GM10266 (cell line): Measurements from ENCODE around the gene TRPV5.
"Not testable (repeated sequence)": the region's sequence is repeated elsewhere in the genome, so short reads cannot be mapped to it uniquely, and the experiment has no call there.

Experiments
- DNase-seq: peaks from one replicate; pipeline ENCODE4 v3.0.0; 2012; ENCODE audit errors: extremely low spot score
- TF ChIP-seq, protein P1 (sequence below): IDR thresholded peaks from 2 replicates; pipeline ENCODE4 v1.5.1; 2012; ENCODE audit warnings: mild to moderate bottlenecking, low read depth; ENCODE audit not compliant: control insufficient read depth, insufficient read depth; ENCODE audit errors: missing control alignments

Gene TRPV5

DNA sequence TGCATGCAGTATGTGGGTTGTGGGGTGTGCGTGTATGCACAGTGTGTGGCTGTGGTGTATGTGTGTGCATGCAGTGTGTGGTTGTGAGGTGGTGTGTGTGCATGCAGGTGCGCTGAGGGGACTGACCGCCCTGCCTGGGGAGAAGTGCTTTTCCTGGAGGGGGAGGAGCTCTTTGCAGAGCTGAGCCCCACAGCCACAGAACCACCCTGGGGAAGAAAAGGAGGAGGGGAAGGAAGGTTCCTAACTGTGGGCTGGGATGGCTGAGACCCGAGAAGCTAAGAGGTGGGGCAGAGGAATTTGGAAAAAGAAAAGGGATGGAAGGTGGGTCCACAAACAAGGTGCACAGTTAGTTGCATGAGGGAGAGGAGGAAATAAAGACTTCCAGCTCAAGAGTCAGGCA is at the start of gene TRPV5:
Gene TRPV5, minus strand, starts transcription at position 123 of the 400 bp plus-strand sequence. CDS start 287 bp downstream, outside the sequence.
- TF ChIP-seq, protein P1, sequence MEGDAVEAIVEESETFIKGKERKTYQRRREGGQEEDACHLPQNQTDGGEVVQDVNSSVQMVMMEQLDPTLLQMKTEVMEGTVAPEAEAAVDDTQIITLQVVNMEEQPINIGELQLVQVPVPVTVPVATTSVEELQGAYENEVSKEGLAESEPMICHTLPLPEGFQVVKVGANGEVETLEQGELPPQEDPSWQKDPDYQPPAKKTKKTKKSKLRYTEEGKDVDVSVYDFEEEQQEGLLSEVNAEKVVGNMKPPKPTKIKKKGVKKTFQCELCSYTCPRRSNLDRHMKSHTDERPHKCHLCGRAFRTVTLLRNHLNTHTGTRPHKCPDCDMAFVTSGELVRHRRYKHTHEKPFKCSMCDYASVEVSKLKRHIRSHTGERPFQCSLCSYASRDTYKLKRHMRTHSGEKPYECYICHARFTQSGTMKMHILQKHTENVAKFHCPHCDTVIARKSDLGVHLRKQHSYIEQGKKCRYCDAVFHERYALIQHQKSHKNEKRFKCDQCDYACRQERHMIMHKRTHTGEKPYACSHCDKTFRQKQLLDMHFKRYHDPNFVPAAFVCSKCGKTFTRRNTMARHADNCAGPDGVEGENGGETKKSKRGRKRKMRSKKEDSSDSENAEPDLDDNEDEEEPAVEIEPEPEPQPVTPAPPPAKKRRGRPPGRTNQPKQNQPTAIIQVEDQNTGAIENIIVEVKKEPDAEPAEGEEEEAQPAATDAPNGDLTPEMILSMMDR = no peak
- DNase-seq = no peak

DNA sequence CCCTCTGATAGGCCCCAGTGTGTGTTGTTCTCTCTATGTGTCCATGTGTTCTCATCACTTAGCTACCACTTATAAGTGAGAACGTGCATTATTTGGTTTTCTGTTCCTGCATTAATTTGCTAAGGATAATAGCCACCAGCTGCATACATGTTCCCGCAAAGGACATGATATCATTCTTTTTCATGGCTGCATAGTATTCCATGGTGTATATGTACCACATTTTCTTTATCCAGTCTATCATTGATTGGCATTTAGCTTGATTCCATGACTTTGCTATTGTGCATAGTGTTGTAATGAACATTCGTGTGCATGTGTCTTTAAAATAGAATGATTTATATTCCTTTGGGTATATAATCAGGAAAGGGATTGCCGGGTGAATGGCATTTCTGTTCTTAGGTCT is 44.9 kb upstream of the TRPV5 start:
- DNase-seq = not testable (repeated sequence)

DNA sequence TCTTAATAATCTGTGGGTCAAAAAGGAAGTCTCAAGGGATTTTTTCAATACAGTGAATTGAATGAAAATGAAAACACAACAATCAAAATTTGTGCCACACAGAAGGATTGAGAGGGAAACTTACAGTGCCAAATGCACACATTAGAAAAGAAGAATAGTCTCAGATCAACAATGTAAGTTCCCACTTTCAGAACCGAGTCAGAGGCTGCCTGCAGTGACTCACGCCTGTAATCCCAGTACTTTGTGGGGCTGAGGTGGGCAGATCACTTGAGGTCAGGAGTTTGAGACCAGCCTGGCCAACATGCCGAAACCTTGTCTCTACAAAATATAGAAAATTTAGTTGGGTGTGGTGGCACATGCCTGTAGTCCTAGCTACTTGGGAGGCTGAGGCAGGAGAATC is 41.1 kb upstream of the TRPV5 start:
- TF ChIP-seq, protein P1 = no peak
- no peak for DNase-seq

DNA sequence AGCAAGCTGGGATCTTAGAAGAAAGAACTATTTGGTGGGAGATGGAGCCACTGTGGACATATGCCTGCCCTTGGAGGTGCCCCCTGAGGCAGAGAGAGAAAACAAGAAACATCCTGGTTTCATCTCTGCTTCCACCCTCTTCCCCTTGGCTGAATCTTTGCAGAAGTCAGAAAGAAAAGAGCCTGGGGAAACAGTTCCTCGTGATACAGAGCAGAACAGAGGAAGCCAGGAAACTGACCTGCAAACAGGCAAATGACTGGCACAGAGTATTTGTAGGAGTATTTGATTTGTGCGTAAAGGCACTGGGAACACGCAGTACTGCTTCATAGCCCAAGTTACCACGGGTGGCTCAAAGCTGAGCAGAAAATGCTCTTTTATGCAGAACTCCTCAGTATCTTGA is 35.6 kb upstream of the TRPV5 start:
- no peak for DNase-seq
- TF ChIP-seq, protein P1 = no peak

DNA sequence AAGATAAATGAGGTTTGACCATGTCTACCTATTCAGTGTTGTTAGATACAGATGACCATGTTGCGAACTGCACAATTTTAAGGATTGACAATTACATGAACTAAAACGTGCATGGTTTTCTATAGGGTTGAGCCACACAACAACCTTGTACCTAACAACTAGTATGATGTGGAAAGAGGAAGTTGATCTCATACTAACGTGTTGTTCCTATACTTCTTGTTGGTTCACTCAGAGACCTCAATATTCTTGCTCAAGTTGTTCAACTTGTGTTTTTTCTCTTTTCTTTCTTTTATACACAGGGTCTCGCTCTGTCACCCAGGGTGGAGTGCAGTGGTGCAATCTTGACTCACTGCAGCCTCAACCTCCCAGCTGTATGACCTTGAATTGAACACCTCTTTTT is 34.7 kb upstream of the TRPV5 start:
- TF ChIP-seq, protein P1 = no peak
- no peak for DNase-seq

DNA sequence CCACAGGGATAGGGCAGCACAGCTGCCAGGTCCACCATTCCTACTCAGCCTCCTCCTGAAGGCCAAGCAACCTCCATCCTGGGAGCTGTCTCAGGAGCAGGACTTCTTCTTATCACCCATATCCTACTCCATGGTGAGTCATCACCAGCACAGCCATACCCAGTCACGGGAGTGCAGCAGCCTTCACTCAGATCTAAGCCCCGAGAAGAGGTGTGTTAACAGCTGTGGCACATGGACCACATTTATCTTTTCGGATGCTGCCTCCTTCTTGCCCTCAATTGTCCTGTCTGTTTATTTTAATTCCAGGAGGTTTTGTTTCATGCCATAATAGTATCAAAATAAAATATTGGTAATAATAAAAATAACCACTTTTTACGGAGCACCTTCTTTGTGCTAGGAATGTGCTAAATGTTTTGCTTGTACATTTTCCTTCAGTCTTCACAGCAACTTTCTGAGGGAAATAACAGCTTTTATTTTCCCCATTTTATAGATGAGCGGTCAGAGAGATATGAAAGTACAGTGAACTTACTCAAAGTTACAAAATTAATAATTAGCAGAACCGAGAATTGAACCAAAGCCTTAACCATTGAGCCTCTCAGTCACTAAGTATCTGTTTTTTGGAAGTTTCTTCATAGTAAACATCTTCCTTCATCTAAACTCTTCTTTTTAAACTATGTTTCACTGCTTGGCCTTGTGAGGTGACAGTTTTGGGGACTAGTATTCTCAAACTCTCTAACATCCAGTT is 31.1 kb upstream of the TRPV5 start:
- DNase-seq = no peak
- TF ChIP-seq, protein P1 = no peak

DNA sequence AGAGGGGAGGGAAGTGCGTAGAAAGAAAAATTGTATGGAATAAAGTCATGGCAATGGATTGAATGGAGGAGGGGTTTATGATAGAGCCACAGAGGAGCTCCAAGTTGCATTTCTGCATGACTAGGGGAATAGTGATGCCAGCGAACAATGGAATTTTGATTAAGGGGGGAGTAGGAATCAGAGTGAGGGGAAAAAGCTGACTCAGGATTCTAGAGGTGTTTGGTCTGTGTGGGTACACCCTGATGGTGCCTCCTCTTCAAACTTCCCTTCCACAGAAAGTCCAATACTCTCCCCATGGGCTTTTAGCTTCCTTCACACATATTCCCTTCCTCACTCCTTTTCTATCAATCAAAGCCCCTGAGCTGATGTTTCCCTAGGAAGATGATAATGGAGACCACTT is 30.4 kb upstream of the TRPV5 start:
- TF ChIP-seq, protein P1 = no peak
- no peak for DNase-seq

DNA sequence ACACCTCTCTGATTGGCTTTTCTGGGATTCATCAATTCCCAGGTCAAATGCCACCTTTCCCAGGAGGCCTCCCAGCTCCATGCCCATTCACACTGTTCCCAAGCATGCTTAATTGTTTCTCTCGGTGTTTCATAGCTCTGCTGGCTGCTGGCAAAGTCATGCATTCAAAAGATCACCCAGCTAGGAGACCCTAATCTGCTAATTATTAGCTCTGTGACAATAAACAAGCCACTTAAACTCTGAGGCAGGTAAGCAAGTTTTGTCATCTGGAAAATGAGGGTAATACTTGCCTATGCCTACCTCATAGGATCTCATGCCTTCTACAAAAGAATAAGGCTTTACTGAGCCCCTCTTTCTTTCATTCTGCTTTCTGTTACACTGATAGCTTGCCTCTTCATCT is 29.4 kb upstream of the TRPV5 start:
- TF ChIP-seq, protein P1 = no peak
- DNase-seq = no peak
